Measurements from ENCODE around the gene CCDC24.

GRCh38 chr1:44038876-44039657 is 47.7 kb downstream of the CCDC24 start:
- no peak for TF ChIP-seq CTCF (IDR thresholded peaks at IDR 0.05; ENCODE audit: low read length)
- no peak for TF ChIP-seq EZH2phosphoT487 (IDR thresholded peaks at IDR 0.05; ENCODE audit: low read length)
- no peak for TF ChIP-seq EZH2 (optimal IDR thresholded peaks at IDR 0.05; ENCODE audit: low read depth, low read length)

All from MM.1S (cell line).